Duodenal mucosa (tissue), 2 donors: ENCODE measurements around the gene MAMDC2.

Experiments used
- H3K27ac ChIP-seq: one replicate; pipeline ENCODE4 v1.7.0; 2013; ENCODE audit warnings: low read depth, low read length
- H3K27me3 ChIP-seq, 2 donors: one replicate each; pipeline ENCODE4 v1.7.0; 2013; ENCODE audit warnings: low read length in 2 of 2, control low read depth in 1 of 2; ENCODE audit not compliant: insufficient read depth in 2 of 2, control insufficient read depth in 1 of 2
- H3K36me3 ChIP-seq, 2 donors: one replicate each; pipeline ENCODE4 v1.7.0; 2013; ENCODE audit warnings: low read length in 2 of 2, control low read depth in 1 of 2; ENCODE audit not compliant: insufficient read depth in 2 of 2, control insufficient read depth in 1 of 2
- H3K4me1 ChIP-seq, 2 donors: one replicate each; pipeline ENCODE4 v1.7.0; 2013; ENCODE audit warnings: low read length in 2 of 2, control low read depth in 1 of 2; ENCODE audit not compliant: insufficient read depth in 2 of 2, control insufficient read depth in 1 of 2
- H3K4me3 ChIP-seq, 2 donors: one replicate each; pipeline ENCODE4 v1.7.0; 2013; ENCODE audit warnings: low read length in 2 of 2, low read depth in 1 of 2
- H3K9ac ChIP-seq, 2 donors: one replicate each; pipeline ENCODE4 v1.7.0; 2013; ENCODE audit warnings: low read length in 2 of 2, low read depth in 1 of 2
- H3K9me3 ChIP-seq, 2 donors: one replicate each; pipeline ENCODE4 v1.7.0; 2013; ENCODE audit warnings: low read length in 2 of 2, control low read depth in 1 of 2; ENCODE audit not compliant: control insufficient read depth in 1 of 2

Gene MAMDC2

GRCh38 chr9:70010015-70010414 is 33.6 kb upstream of the MAMDC2 start:
- Histone ChIP-seq H3K9ac (no peak overlapping the region), H3K4me3 (no peak overlapping the region), H3K27me3 (no peaks in the 10 kb centered on the region), H3K36me3 (no peaks in the 10 kb centered on the region), H3K4me1 (no peaks in the 10 kb centered on the region), H3K9me3 (no peaks in the 10 kb centered on the region), H3K27ac (no peak overlapping the region)

- no peak overlapping the region for H3K27ac ChIP-seq
- no peaks in the 10 kb centered on the region for H3K27me3 ChIP-seq
- no peak overlapping the region for H3K4me3 ChIP-seq
- no peak overlapping the region for H3K9ac ChIP-seq
- no peaks in the 10 kb centered on the region for H3K9me3 ChIP-seq
- no peaks in the 10 kb centered on the region for H3K36me3 ChIP-seq
- H3K4me1 ChIP-seq: no peaks in the 10 kb centered on the region
Observed at GRCh38 chr9:70011366-70011765, 32.3 kb upstream of the MAMDC2 start.

- Histone ChIP-seq H3K9me3 (no peaks in the 10 kb centered on the region), H3K9ac (no peak overlapping the region), H3K4me1 (no peaks in the 10 kb centered on the region), H3K27ac (no peak overlapping the region), H3K36me3 (no peaks in the 10 kb centered on the region), H3K27me3 (no peaks in the 10 kb centered on the region), H3K4me3 (no peak overlapping the region)
Observed at GRCh38 chr9:70012569-70012968, 31.1 kb upstream of the MAMDC2 start.

- Histone ChIP-seq H3K4me3 (no peak overlapping the region), H3K36me3 (no peaks in the 10 kb centered on the region), H3K4me1 (no peaks in the 10 kb centered on the region), H3K27ac (no peak overlapping the region), H3K9ac (no peak overlapping the region), H3K27me3 (no peaks in the 10 kb centered on the region), H3K9me3 (no peaks in the 10 kb centered on the region)
Observed at GRCh38 chr9:70013598-70014196, 30.0 kb upstream of the MAMDC2 start.

GRCh38 chr9:70015099-70015498 is 28.5 kb upstream of the MAMDC2 start:
- no peak overlapping the region for H3K27ac ChIP-seq
- no peak overlapping the region for H3K4me3 ChIP-seq
- H3K9ac ChIP-seq: no peak overlapping the region
- H3K4me1 ChIP-seq: no peaks in the 10 kb centered on the region
- no peaks in the 10 kb centered on the region for H3K9me3 ChIP-seq
- H3K27me3 ChIP-seq: no peaks in the 10 kb centered on the region
- H3K36me3 ChIP-seq: no peaks in the 10 kb centered on the region

- H3K9ac ChIP-seq: no peak overlapping the region
- H3K4me3 ChIP-seq: no peak overlapping the region
- no peaks in the 10 kb centered on the region for H3K4me1 ChIP-seq
- H3K27me3 ChIP-seq: no peaks in the 10 kb centered on the region
- H3K36me3 ChIP-seq: no peaks in the 10 kb centered on the region
- H3K9me3 ChIP-seq: no peaks in the 10 kb centered on the region
- H3K27ac ChIP-seq: no peak overlapping the region
Observed at GRCh38 chr9:70020217-70020616, 23.4 kb upstream of the MAMDC2 start.

GRCh38 chr9:70020991-70021571 is 22.6 kb upstream of the MAMDC2 start:
- Histone ChIP-seq H3K4me1 (no peaks in the 10 kb centered on the region), H3K36me3 (no peaks in the 10 kb centered on the region), H3K9me3 (no peaks in the 10 kb centered on the region), H3K27me3 (no peaks in the 10 kb centered on the region), H3K9ac (no peak overlapping the region), H3K4me3 (no peak overlapping the region), H3K27ac (no peak overlapping the region)

- H3K4me1 ChIP-seq: no peaks in the 10 kb centered on the region
- no peaks in the 10 kb centered on the region for H3K9me3 ChIP-seq
- H3K4me3 ChIP-seq: no peak overlapping the region
- H3K9ac ChIP-seq: no peak overlapping the region
- H3K27ac ChIP-seq: no peak overlapping the region
- no peaks in the 10 kb centered on the region for H3K36me3 ChIP-seq
- no peaks in the 10 kb centered on the region for H3K27me3 ChIP-seq
Observed at GRCh38 chr9:70028287-70028686, 15.4 kb upstream of the MAMDC2 start.

GRCh38 chr9:70030156-70030555 is 13.5 kb upstream of the MAMDC2 start:
- H3K36me3 ChIP-seq: no peaks in the 10 kb centered on the region
- H3K27me3 ChIP-seq: no peaks in the 10 kb centered on the region
- no peaks in the 10 kb centered on the region for H3K4me1 ChIP-seq
- no peak overlapping the region for H3K27ac ChIP-seq
- no peaks in the 10 kb centered on the region for H3K9me3 ChIP-seq
- H3K9ac ChIP-seq: no peak overlapping the region
- H3K4me3 ChIP-seq: no peak overlapping the region

- Histone ChIP-seq H3K4me1 (no peaks in the 10 kb centered on the region), H3K27ac (no peak overlapping the region), H3K9me3 (no peaks in the 10 kb centered on the region), H3K9ac (no peak overlapping the region), H3K27me3 (no peaks in the 10 kb centered on the region), H3K36me3 (no peaks in the 10 kb centered on the region), H3K4me3 (no peak overlapping the region)
Observed at GRCh38 chr9:70031141-70031545, 12.5 kb upstream of the MAMDC2 start.
